Testis (tissue), 2 donors: ENCODE measurements around the gene AGAP1.

ENCODE experiments used
- POLR2A ChIP-seq: fragments of 450-650 bp; IDR thresholded peaks from one replicate; pipeline ENCODE4 v1.6.1; 2017; ENCODE audit warnings: antibody characterized with exemption, mild to moderate bottlenecking, moderate library complexity
- TF ChIP-seq, protein P1 (sequence below), 3 experiments: fragments of 450-650 bp in 2 of 3; fragments of 200-600 bp in 1 of 3; sonication (generic) in 1 of 3; IDR thresholded peaks; one replicate each; pipeline ENCODE4 v1.5.1; 2016 to 2019; ENCODE audit warnings: antibody characterized with exemption in 3 of 3, mild to moderate bottlenecking in 2 of 3, moderate library complexity in 1 of 3

DNA sequence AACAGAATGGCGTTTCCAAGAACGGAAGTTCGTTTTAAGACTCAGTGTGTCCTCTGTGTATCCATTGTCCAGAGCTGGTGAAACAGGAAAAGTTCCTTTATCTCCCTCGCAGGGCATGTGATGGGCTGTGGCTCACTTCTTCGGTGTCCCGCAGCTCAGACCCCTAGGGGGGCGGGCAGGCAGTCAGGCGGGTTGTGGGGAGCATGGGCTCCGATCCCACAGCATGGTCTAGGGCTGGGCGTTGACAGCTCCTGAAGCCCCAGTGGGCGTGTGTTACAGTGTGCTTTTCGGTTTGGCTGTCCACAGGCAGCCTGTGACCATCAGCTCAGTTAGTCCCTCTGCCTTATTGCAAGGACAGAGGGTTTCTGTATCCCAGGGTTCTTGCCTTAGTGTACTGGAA lies 319.6 kb downstream of the AGAP1 start:
- TF ChIP-seq, protein P1, sequence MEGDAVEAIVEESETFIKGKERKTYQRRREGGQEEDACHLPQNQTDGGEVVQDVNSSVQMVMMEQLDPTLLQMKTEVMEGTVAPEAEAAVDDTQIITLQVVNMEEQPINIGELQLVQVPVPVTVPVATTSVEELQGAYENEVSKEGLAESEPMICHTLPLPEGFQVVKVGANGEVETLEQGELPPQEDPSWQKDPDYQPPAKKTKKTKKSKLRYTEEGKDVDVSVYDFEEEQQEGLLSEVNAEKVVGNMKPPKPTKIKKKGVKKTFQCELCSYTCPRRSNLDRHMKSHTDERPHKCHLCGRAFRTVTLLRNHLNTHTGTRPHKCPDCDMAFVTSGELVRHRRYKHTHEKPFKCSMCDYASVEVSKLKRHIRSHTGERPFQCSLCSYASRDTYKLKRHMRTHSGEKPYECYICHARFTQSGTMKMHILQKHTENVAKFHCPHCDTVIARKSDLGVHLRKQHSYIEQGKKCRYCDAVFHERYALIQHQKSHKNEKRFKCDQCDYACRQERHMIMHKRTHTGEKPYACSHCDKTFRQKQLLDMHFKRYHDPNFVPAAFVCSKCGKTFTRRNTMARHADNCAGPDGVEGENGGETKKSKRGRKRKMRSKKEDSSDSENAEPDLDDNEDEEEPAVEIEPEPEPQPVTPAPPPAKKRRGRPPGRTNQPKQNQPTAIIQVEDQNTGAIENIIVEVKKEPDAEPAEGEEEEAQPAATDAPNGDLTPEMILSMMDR (IDR thresholded peaks at IDR 0.05), result no peak
- TF ChIP-seq POLR2A, result no peak
